Measurements from ENCODE around the gene ATP10A.

Gene ATP10A

GRCh38 chr15:25790000-25790660, 73.0 kb downstream of the ATP10A start:
- no peak overlapping the region for H3K27ac ChIP-seq (ENCODE audit: low read length)

DNA sequence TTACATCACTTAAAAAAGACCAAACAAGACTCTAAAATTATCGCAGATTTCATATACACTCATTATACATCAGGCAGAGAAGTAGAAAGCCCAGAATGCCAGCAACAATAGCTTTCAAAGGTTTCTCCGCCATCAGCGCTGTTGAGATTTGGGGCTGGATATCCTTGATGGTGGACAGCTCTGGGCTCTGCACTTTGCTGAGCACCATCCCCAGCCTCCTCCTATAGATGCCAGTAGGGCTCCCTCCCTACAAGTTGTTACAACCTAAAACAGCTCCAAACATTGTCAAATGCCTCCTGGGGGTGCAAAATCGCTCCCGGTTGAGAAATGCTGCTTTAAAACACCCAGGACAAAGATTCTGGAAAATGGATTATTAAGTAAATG, 73.5 kb downstream of the ATP10A start:
- Histone ChIP-seq H2AFZ (ENCODE audit: low read length) (no peak overlapping the region), H3K27me3 (replicated peaks; ENCODE audit: insufficient read depth, low read length) (no peaks in the 10 kb centered on the region), H3F3A (ENCODE audit: insufficient read depth, low read length) (no peaks in the 10 kb centered on the region), H3K79me2 (ENCODE audit: low read length) (no peaks in the 10 kb centered on the region), H3K4me2 (ENCODE audit: low read depth, low read length) (no peak overlapping the region), H4K20me1 (ENCODE audit: insufficient read depth, low read length) (no peaks in the 10 kb centered on the region), H3K36me3 (replicated peaks; ENCODE audit: insufficient read depth, low read length) (no peaks in the 10 kb centered on the region), H3K9ac (ENCODE audit: low read length) (no peak overlapping the region), H3K27ac (ENCODE audit: low read length) (no peak overlapping the region), H3K9me2 (replicated peaks; ENCODE audit: insufficient read depth, low read length) (no peaks in the 10 kb centered on the region), H3K9me3 (replicated peaks; ENCODE audit: insufficient read depth, low read length) (no peaks in the 10 kb centered on the region), H3K4me1 (ENCODE audit: low read length) (no peaks in the 10 kb centered on the region), H3K4me3 (ENCODE audit: low read length) (no peak overlapping the region)
- TF ChIP-seq EZH2phosphoT487 (IDR thresholded peaks at IDR 0.05; ENCODE audit: low read length) (no peak), CTCF (IDR thresholded peaks at IDR 0.05; ENCODE audit: low read length) (no peak), EZH2 (optimal IDR thresholded peaks at IDR 0.05; ENCODE audit: low read depth, low read length) (no peak)
- no peak for DNase-seq

More at GRCh38 chr15:25790000-25790660, 73.0 kb downstream of the ATP10A start:
- no peaks in the 10 kb centered on the region for H3K36me3 ChIP-seq (replicated peaks; ENCODE audit: insufficient read depth, low read length)
- H2AFZ ChIP-seq (ENCODE audit: low read length): no peak overlapping the region
- no peak overlapping the region for H3K4me3 ChIP-seq (ENCODE audit: low read length)
- H3K4me1 ChIP-seq (ENCODE audit: low read length): no peaks in the 10 kb centered on the region
- no peak overlapping the region for H3K9ac ChIP-seq (ENCODE audit: low read length)
- no peaks in the 10 kb centered on the region for H3K9me2 ChIP-seq (replicated peaks; ENCODE audit: insufficient read depth, low read length)
- H3K27me3 ChIP-seq (replicated peaks; ENCODE audit: insufficient read depth, low read length): no peaks in the 10 kb centered on the region
- no peak for TF ChIP-seq CTCF (IDR thresholded peaks at IDR 0.05; ENCODE audit: low read length)
- H3F3A ChIP-seq (ENCODE audit: insufficient read depth, low read length): no peaks in the 10 kb centered on the region
- H3K9me3 ChIP-seq (replicated peaks; ENCODE audit: insufficient read depth, low read length): no peaks in the 10 kb centered on the region
- DNase-seq: no peak
- no peaks in the 10 kb centered on the region for H3K79me2 ChIP-seq (ENCODE audit: low read length)
- H3K4me2 ChIP-seq (ENCODE audit: low read depth, low read length): no peak overlapping the region
- no peaks in the 10 kb centered on the region for H4K20me1 ChIP-seq (ENCODE audit: insufficient read depth, low read length)

DNA sequence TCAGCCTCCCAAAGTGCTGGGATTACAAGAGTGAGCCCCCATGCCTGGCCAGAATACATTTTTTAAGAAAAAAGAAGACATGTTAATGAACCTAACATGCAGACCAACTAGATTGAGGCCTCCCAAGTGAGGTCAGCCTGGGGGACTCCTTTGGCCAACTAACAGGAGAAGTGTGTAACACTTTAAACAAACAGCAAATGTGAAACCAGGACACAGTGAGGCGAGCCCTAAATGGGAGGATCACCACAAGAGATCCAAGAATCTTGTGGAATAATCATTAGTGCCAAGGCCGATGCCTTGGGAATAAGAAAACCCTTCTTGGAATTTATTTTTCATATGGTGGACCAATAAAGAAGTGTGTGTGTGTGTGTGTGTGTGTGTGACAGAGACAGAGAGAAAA, 73.9 kb downstream of the ATP10A start:
- Histone ChIP-seq H3K9me2 (replicated peaks; ENCODE audit: insufficient read depth, low read length) (no peaks in the 10 kb centered on the region), H3K9me3 (replicated peaks; ENCODE audit: insufficient read depth, low read length) (no peaks in the 10 kb centered on the region), H3F3A (ENCODE audit: insufficient read depth, low read length) (no peaks in the 10 kb centered on the region), H3K4me2 (ENCODE audit: low read depth, low read length) (no peak overlapping the region), H2AFZ (ENCODE audit: low read length) (no peak overlapping the region), H3K4me1 (ENCODE audit: low read length) (no peaks in the 10 kb centered on the region), H3K9ac (ENCODE audit: low read length) (no peak overlapping the region), H3K79me2 (ENCODE audit: low read length) (no peaks in the 10 kb centered on the region), H4K20me1 (ENCODE audit: insufficient read depth, low read length) (no peaks in the 10 kb centered on the region), H3K36me3 (replicated peaks; ENCODE audit: insufficient read depth, low read length) (no peaks in the 10 kb centered on the region), H3K27me3 (replicated peaks; ENCODE audit: insufficient read depth, low read length) (no peaks in the 10 kb centered on the region), H3K4me3 (ENCODE audit: low read length) (no peak overlapping the region), H3K27ac (ENCODE audit: low read length) (no peak overlapping the region)
- no peak for TF ChIP-seq EZH2phosphoT487 (IDR thresholded peaks at IDR 0.05; ENCODE audit: low read length)
- no peak for TF ChIP-seq EZH2 (optimal IDR thresholded peaks at IDR 0.05; ENCODE audit: low read depth, low read length)
- no peak for DNase-seq

- no peak for DNase-seq
- Histone ChIP-seq H3K36me3 (replicated peaks; ENCODE audit: insufficient read depth, low read length) (no peaks in the 10 kb centered on the region), H3K27me3 (replicated peaks; ENCODE audit: insufficient read depth, low read length) (no peaks in the 10 kb centered on the region), H2AFZ (ENCODE audit: low read length) (no peak overlapping the region), H3F3A (ENCODE audit: insufficient read depth, low read length) (no peaks in the 10 kb centered on the region), H3K9ac (ENCODE audit: low read length) (no peak overlapping the region), H3K9me3 (replicated peaks; ENCODE audit: insufficient read depth, low read length) (no peaks in the 10 kb centered on the region), H4K20me1 (ENCODE audit: insufficient read depth, low read length) (no peaks in the 10 kb centered on the region), H3K4me3 (ENCODE audit: low read length) (no peak overlapping the region), H3K9me2 (replicated peaks; ENCODE audit: insufficient read depth, low read length) (no peaks in the 10 kb centered on the region), H3K4me1 (ENCODE audit: low read length) (no peaks in the 10 kb centered on the region), H3K27ac (ENCODE audit: low read length) (no peak overlapping the region), H3K4me2 (ENCODE audit: low read depth, low read length) (no peak overlapping the region), H3K79me2 (ENCODE audit: low read length) (no peaks in the 10 kb centered on the region)
- TF ChIP-seq CTCF (IDR thresholded peaks at IDR 0.05; ENCODE audit: low read length) (no peak), EZH2 (optimal IDR thresholded peaks at IDR 0.05; ENCODE audit: low read depth, low read length) (no peak), EZH2phosphoT487 (IDR thresholded peaks at IDR 0.05; ENCODE audit: low read length) (no peak)
These were observed 75.1 kb downstream of the ATP10A start for GRCh38 chr15:25787855-25788520.

Measured in MM.1S (cell line).